ENCODE measurements around the gene AMER2.

AMER2 gene

GRCh38 chr13:25181597-25181996 lies 9.5 kb upstream of the AMER2 start:
- peaks cover 86% of the 10 kb centered on the region for H3K27me3 ChIP-seq (ENCODE audit: insufficient read depth, low read length)
- no peak overlapping the region for H3K27ac ChIP-seq (ENCODE audit: low read depth, low read length)
- H3K79me2 ChIP-seq (ENCODE audit: control insufficient read depth, insufficient read depth, low read length, unreplicated experiment): no peaks in the 10 kb centered on the region
- no peak overlapping the region for H3K4me3 ChIP-seq (ENCODE audit: low read depth, low read length)
- H2AFZ ChIP-seq (ENCODE audit: low read length, unreplicated experiment): no peak overlapping the region
- no peaks in the 10 kb centered on the region for H3K4me1 ChIP-seq (ENCODE audit: control insufficient read depth, insufficient read depth, low read length, unreplicated experiment)
- H3K36me3 ChIP-seq (ENCODE audit: insufficient read depth, low read length): no peaks in the 10 kb centered on the region

- H3K4me1 ChIP-seq (ENCODE audit: control insufficient read depth, insufficient read depth, low read length, unreplicated experiment): no peaks in the 10 kb centered on the region
Measured at GRCh38 chr13:25180775-25181537, 8.9 kb upstream of the AMER2 start.

GRCh38 chr13:25179832-25180774 lies 8.0 kb upstream of the AMER2 start:
- no peak overlapping the region for H3K4me3 ChIP-seq (ENCODE audit: low read depth, low read length)
- no peaks in the 10 kb centered on the region for H3K4me1 ChIP-seq (ENCODE audit: control insufficient read depth, insufficient read depth, low read length, unreplicated experiment)
- no peak overlapping the region for H3K27ac ChIP-seq (ENCODE audit: low read depth, low read length)
- no peaks in the 10 kb centered on the region for H3K36me3 ChIP-seq (ENCODE audit: insufficient read depth, low read length)
- H3K27me3 ChIP-seq (ENCODE audit: insufficient read depth, low read length): peaks cover 86% of the 10 kb centered on the region
- H2AFZ ChIP-seq (ENCODE audit: low read length, unreplicated experiment): no peak overlapping the region
- H3K79me2 ChIP-seq (ENCODE audit: control insufficient read depth, insufficient read depth, low read length, unreplicated experiment): no peaks in the 10 kb centered on the region

More at GRCh38 chr13:25180775-25181537, 8.9 kb upstream of the AMER2 start:
- Histone ChIP-seq H3K79me2 (ENCODE audit: control insufficient read depth, insufficient read depth, low read length, unreplicated experiment) (no peaks in the 10 kb centered on the region), H3K27ac (ENCODE audit: low read depth, low read length) (no peak overlapping the region), H3K4me3 (ENCODE audit: low read depth, low read length) (no peak overlapping the region), H3K36me3 (ENCODE audit: insufficient read depth, low read length) (no peaks in the 10 kb centered on the region), H2AFZ (ENCODE audit: low read length, unreplicated experiment) (no peak overlapping the region), H3K27me3 (ENCODE audit: insufficient read depth, low read length) (peaks cover 86% of the 10 kb centered on the region)

GRCh38 chr13:25179011-25179410 lies 6.9 kb upstream of the AMER2 start:
- no peaks in the 10 kb centered on the region for H3K36me3 ChIP-seq (ENCODE audit: insufficient read depth, low read length)
- no peaks in the 10 kb centered on the region for H3K79me2 ChIP-seq (ENCODE audit: control insufficient read depth, insufficient read depth, low read length, unreplicated experiment)
- peaks cover 85% of the 10 kb centered on the region for H3K27me3 ChIP-seq (ENCODE audit: insufficient read depth, low read length)
- H3K4me3 ChIP-seq (ENCODE audit: low read depth, low read length): no peak overlapping the region
- H2AFZ ChIP-seq (ENCODE audit: low read length, unreplicated experiment): no peak overlapping the region
- no peaks in the 10 kb centered on the region for H3K4me1 ChIP-seq (ENCODE audit: control insufficient read depth, insufficient read depth, low read length, unreplicated experiment)
- no peak overlapping the region for H3K27ac ChIP-seq (ENCODE audit: low read depth, low read length)

- peaks cover 87% of the 10 kb centered on the region for H3K27me3 ChIP-seq (ENCODE audit: insufficient read depth, low read length)
- H3K27ac ChIP-seq (ENCODE audit: low read depth, low read length): no peak overlapping the region
- H3K4me3 ChIP-seq (ENCODE audit: low read depth, low read length): no peak overlapping the region
- H2AFZ ChIP-seq (ENCODE audit: low read length, unreplicated experiment): no peak overlapping the region
- H3K36me3 ChIP-seq (ENCODE audit: insufficient read depth, low read length): no peaks in the 10 kb centered on the region
- no peaks in the 10 kb centered on the region for H3K79me2 ChIP-seq (ENCODE audit: control insufficient read depth, insufficient read depth, low read length, unreplicated experiment)
- no peaks in the 10 kb centered on the region for H3K4me1 ChIP-seq (ENCODE audit: control insufficient read depth, insufficient read depth, low read length, unreplicated experiment)
Measured at GRCh38 chr13:25178070-25178469, 6.0 kb upstream of the AMER2 start.

GRCh38 chr13:25177636-25178035 lies 5.5 kb upstream of the AMER2 start:
- H3K36me3 ChIP-seq (ENCODE audit: insufficient read depth, low read length): no peaks in the 10 kb centered on the region
- H3K4me1 ChIP-seq (ENCODE audit: control insufficient read depth, insufficient read depth, low read length, unreplicated experiment): no peaks in the 10 kb centered on the region
- no peak overlapping the region for H3K4me3 ChIP-seq (ENCODE audit: low read depth, low read length)
- H3K79me2 ChIP-seq (ENCODE audit: control insufficient read depth, insufficient read depth, low read length, unreplicated experiment): no peaks in the 10 kb centered on the region
- peaks cover 88% of the 10 kb centered on the region for H3K27me3 ChIP-seq (ENCODE audit: insufficient read depth, low read length)
- H3K27ac ChIP-seq (ENCODE audit: low read depth, low read length): no peak overlapping the region
- H2AFZ ChIP-seq (ENCODE audit: low read length, unreplicated experiment): no peak overlapping the region

GRCh38 chr13:25177012-25177411 lies 4.9 kb upstream of the AMER2 start:
- Histone ChIP-seq H3K27me3 (ENCODE audit: insufficient read depth, low read length) (peaks cover 90% of the 10 kb centered on the region), H3K79me2 (ENCODE audit: control insufficient read depth, insufficient read depth, low read length, unreplicated experiment) (no peaks in the 10 kb centered on the region), H3K36me3 (ENCODE audit: insufficient read depth, low read length) (no peaks in the 10 kb centered on the region), H2AFZ (ENCODE audit: low read length, unreplicated experiment) (no peak overlapping the region), H3K4me3 (ENCODE audit: low read depth, low read length) (no peak overlapping the region), H3K27ac (ENCODE audit: low read depth, low read length) (no peak overlapping the region), H3K4me1 (ENCODE audit: control insufficient read depth, insufficient read depth, low read length, unreplicated experiment) (no peaks in the 10 kb centered on the region)

GRCh38 chr13:25175431-25175830 lies 3.3 kb upstream of the AMER2 start:
- Histone ChIP-seq H2AFZ (ENCODE audit: low read length, unreplicated experiment) (no peak overlapping the region), H3K79me2 (ENCODE audit: control insufficient read depth, insufficient read depth, low read length, unreplicated experiment) (no peaks in the 10 kb centered on the region), H3K36me3 (ENCODE audit: insufficient read depth, low read length) (no peaks in the 10 kb centered on the region), H3K27ac (ENCODE audit: low read depth, low read length) (no peak overlapping the region), H3K4me3 (ENCODE audit: low read depth, low read length) (no peak overlapping the region), H3K4me1 (ENCODE audit: control insufficient read depth, insufficient read depth, low read length, unreplicated experiment) (no peaks in the 10 kb centered on the region), H3K27me3 (ENCODE audit: insufficient read depth, low read length) (peaks cover 94% of the 10 kb centered on the region)

GRCh38 chr13:25175026-25175425 lies 2.9 kb upstream of the AMER2 start:
- Histone ChIP-seq H3K4me1 (ENCODE audit: control insufficient read depth, insufficient read depth, low read length, unreplicated experiment) (no peaks in the 10 kb centered on the region), H3K27ac (ENCODE audit: low read depth, low read length) (no peak overlapping the region), H2AFZ (ENCODE audit: low read length, unreplicated experiment) (no peak overlapping the region), H3K4me3 (ENCODE audit: low read depth, low read length) (no peak overlapping the region), H3K27me3 (ENCODE audit: insufficient read depth, low read length) (peaks cover 94% of the 10 kb centered on the region), H3K79me2 (ENCODE audit: control insufficient read depth, insufficient read depth, low read length, unreplicated experiment) (no peaks in the 10 kb centered on the region), H3K36me3 (ENCODE audit: insufficient read depth, low read length) (no peaks in the 10 kb centered on the region)

GRCh38 chr13:25174304-25174703 lies 2.2 kb upstream of the AMER2 start:
- Histone ChIP-seq H3K4me1 (ENCODE audit: control insufficient read depth, insufficient read depth, low read length, unreplicated experiment) (no peaks in the 10 kb centered on the region), H3K36me3 (ENCODE audit: insufficient read depth, low read length) (no peaks in the 10 kb centered on the region), H3K27me3 (ENCODE audit: insufficient read depth, low read length) (peaks cover 94% of the 10 kb centered on the region), H3K79me2 (ENCODE audit: control insufficient read depth, insufficient read depth, low read length, unreplicated experiment) (no peaks in the 10 kb centered on the region), H3K27ac (ENCODE audit: low read depth, low read length) (no peak overlapping the region), H3K4me3 (ENCODE audit: low read depth, low read length) (no peak overlapping the region), H2AFZ (ENCODE audit: low read length, unreplicated experiment) (no peak overlapping the region)

- Histone ChIP-seq H3K27ac (ENCODE audit: low read depth, low read length) (no peak overlapping the region), H3K4me3 (ENCODE audit: low read depth, low read length) (no peak overlapping the region), H3K27me3 (ENCODE audit: insufficient read depth, low read length) (peaks cover 95% of the 10 kb centered on the region), H3K4me1 (ENCODE audit: control insufficient read depth, insufficient read depth, low read length, unreplicated experiment) (no peaks in the 10 kb centered on the region), H3K79me2 (ENCODE audit: control insufficient read depth, insufficient read depth, low read length, unreplicated experiment) (no peaks in the 10 kb centered on the region), H2AFZ (ENCODE audit: low read length, unreplicated experiment) (no peak overlapping the region), H3K36me3 (ENCODE audit: insufficient read depth, low read length) (no peaks in the 10 kb centered on the region)
Measured at GRCh38 chr13:25172303-25172630, 179 bp upstream of the AMER2 start.

Data from ACC112 (cell line).